Stimulated activated memory B cell treated with anti-CD40 and anti-IgM and Interleukin-4, amounts not matched to agents 10 μg/mL and 1 μg/mL and 100 μg/mL, for 72 hours (primary cell): ENCODE measurements around the gene RALGPS1.
A peak's percentile ranks its signal among the peaks of the same experiment; 100 is the strongest.

Source experiments
- ATAC-seq: fragments of 150-1000 bp; cut with Tn5 transposase; 2 replicates; pipeline ENCODE4 v1.10.0; 2021
- H3K27ac Mint-ChIP-seq: one replicate; pipeline ENCODE4 v1.8.0; 2022; ENCODE audit warnings: mild to moderate bottlenecking, mixed read lengths
- H3K27me3 Mint-ChIP-seq: one replicate; pipeline ENCODE4 v1.8.0; 2022; ENCODE audit warnings: mixed read lengths
- H3K36me3 Mint-ChIP-seq: one replicate; pipeline ENCODE4 v1.8.0; 2022; ENCODE audit warnings: mixed read lengths
- H3K4me1 Mint-ChIP-seq: one replicate; pipeline ENCODE4 v1.8.0; 2022; ENCODE audit warnings: mixed read lengths
- H3K4me3 Mint-ChIP-seq: one replicate; pipeline ENCODE4 v1.8.0; 2022; ENCODE audit warnings: mild to moderate bottlenecking, moderate library complexity, mixed read lengths
- H3K9me3 Mint-ChIP-seq: one replicate; pipeline ENCODE4 v1.8.0; 2022; ENCODE audit warnings: mixed read lengths

The RALGPS1 gene

GRCh38 chr9:127196826-127197145 lies 282.2 kb downstream of the RALGPS1 start:
- H3K27me3 Mint-ChIP-seq, result no peaks in the 10 kb centered on the region
- H3K36me3 Mint-ChIP-seq, result peaks cover 11% of the 10 kb centered on the region
- no peak for ATAC-seq
- H3K9me3 Mint-ChIP-seq, result no peaks in the 10 kb centered on the region
- H3K27ac Mint-ChIP-seq, result no peak overlapping the region
- peaks cover 12% of the 10 kb centered on the region for H3K4me1 Mint-ChIP-seq
- no peak overlapping the region for H3K4me3 Mint-ChIP-seq

- H3K27me3 Mint-ChIP-seq, result no peaks in the 10 kb centered on the region
- H3K9me3 Mint-ChIP-seq, result no peaks in the 10 kb centered on the region
- no peak overlapping the region for H3K27ac Mint-ChIP-seq
- ATAC-seq, result no peak
- H3K4me1 Mint-ChIP-seq, result peaks cover 12% of the 10 kb centered on the region
- peaks cover 11% of the 10 kb centered on the region for H3K36me3 Mint-ChIP-seq
- H3K4me3 Mint-ChIP-seq, result no peak overlapping the region
Observed at GRCh38 chr9:127197186-127197860, 282.7 kb downstream of the RALGPS1 start.

- Mint-ChIP-seq H3K4me1 (peaks cover 12% of the 10 kb centered on the region), H3K9me3 (no peaks in the 10 kb centered on the region), H3K4me3 (no peak overlapping the region), H3K27me3 (no peaks in the 10 kb centered on the region), H3K36me3 (peaks cover 11% of the 10 kb centered on the region), H3K27ac (peak overlapping the region; percentile 22)
- ATAC-seq, result no peak
Observed at GRCh38 chr9:127197861-127198430, 283.4 kb downstream of the RALGPS1 start.

GRCh38 chr9:127198587-127198986 lies 284.0 kb downstream of the RALGPS1 start:
- peak overlapping the region; percentile 22 for H3K27ac Mint-ChIP-seq
- no peaks in the 10 kb centered on the region for H3K27me3 Mint-ChIP-seq
- peaks cover 11% of the 10 kb centered on the region for H3K36me3 Mint-ChIP-seq
- no peak overlapping the region for H3K4me3 Mint-ChIP-seq
- no peaks in the 10 kb centered on the region for H3K9me3 Mint-ChIP-seq
- peaks cover 12% of the 10 kb centered on the region for H3K4me1 Mint-ChIP-seq
- no peak for ATAC-seq

GRCh38 chr9:127199001-127199791 lies 284.6 kb downstream of the RALGPS1 start:
- no peaks in the 10 kb centered on the region for H3K27me3 Mint-ChIP-seq
- peaks cover 12% of the 10 kb centered on the region for H3K4me1 Mint-ChIP-seq
- H3K36me3 Mint-ChIP-seq, result peaks cover 11% of the 10 kb centered on the region
- peak overlapping the region; percentile 22 for H3K27ac Mint-ChIP-seq
- no peaks in the 10 kb centered on the region for H3K9me3 Mint-ChIP-seq
- H3K4me3 Mint-ChIP-seq, result no peak overlapping the region
- peak; percentile 78 for ATAC-seq

GRCh38 chr9:127200106-127200862 lies 285.7 kb downstream of the RALGPS1 start:
- Mint-ChIP-seq H3K27me3 (no peaks in the 10 kb centered on the region), H3K27ac (no peak overlapping the region), H3K36me3 (peaks cover 11% of the 10 kb centered on the region), H3K4me1 (peaks cover 12% of the 10 kb centered on the region), H3K4me3 (no peak overlapping the region), H3K9me3 (no peaks in the 10 kb centered on the region)
- no peak for ATAC-seq

GRCh38 chr9:127201071-127201541 lies 286.5 kb downstream of the RALGPS1 start:
- no peak overlapping the region for H3K4me3 Mint-ChIP-seq
- peaks cover 12% of the 10 kb centered on the region for H3K4me1 Mint-ChIP-seq
- peaks cover 13% of the 10 kb centered on the region for H3K36me3 Mint-ChIP-seq
- no peak overlapping the region for H3K27ac Mint-ChIP-seq
- ATAC-seq, result no peak
- H3K9me3 Mint-ChIP-seq, result no peaks in the 10 kb centered on the region
- no peaks in the 10 kb centered on the region for H3K27me3 Mint-ChIP-seq

GRCh38 chr9:127201731-127202130 lies 287.1 kb downstream of the RALGPS1 start:
- peaks cover 7% of the 10 kb centered on the region for H3K36me3 Mint-ChIP-seq
- H3K27me3 Mint-ChIP-seq, result no peaks in the 10 kb centered on the region
- ATAC-seq, result no peak
- H3K4me3 Mint-ChIP-seq, result no peak overlapping the region
- no peaks in the 10 kb centered on the region for H3K9me3 Mint-ChIP-seq
- no peak overlapping the region for H3K27ac Mint-ChIP-seq
- peaks cover 12% of the 10 kb centered on the region for H3K4me1 Mint-ChIP-seq

GRCh38 chr9:127202461-127203169 lies 288.0 kb downstream of the RALGPS1 start:
- no peak for ATAC-seq
- H3K4me3 Mint-ChIP-seq, result no peak overlapping the region
- H3K27ac Mint-ChIP-seq, result no peak overlapping the region

GRCh38 chr9:127203681-127204327 lies 289.2 kb downstream of the RALGPS1 start:
- Mint-ChIP-seq H3K27me3 (no peaks in the 10 kb centered on the region), H3K4me1 (peaks cover 4% of the 10 kb centered on the region), H3K9me3 (no peaks in the 10 kb centered on the region), H3K4me3 (no peak overlapping the region), H3K36me3 (peaks cover 7% of the 10 kb centered on the region), H3K27ac (no peak overlapping the region)
- ATAC-seq, result no peak

More at GRCh38 chr9:127202461-127203169, 288.0 kb downstream of the RALGPS1 start:
- H3K36me3 Mint-ChIP-seq, result peaks cover 7% of the 10 kb centered on the region
- H3K9me3 Mint-ChIP-seq, result no peaks in the 10 kb centered on the region
- peaks cover 12% of the 10 kb centered on the region for H3K4me1 Mint-ChIP-seq
- no peaks in the 10 kb centered on the region for H3K27me3 Mint-ChIP-seq

- H3K27ac Mint-ChIP-seq, result no peak overlapping the region
- no peak for ATAC-seq
- H3K9me3 Mint-ChIP-seq, result no peaks in the 10 kb centered on the region
- H3K4me3 Mint-ChIP-seq, result no peak overlapping the region
- no peaks in the 10 kb centered on the region for H3K4me1 Mint-ChIP-seq
- H3K27me3 Mint-ChIP-seq, result no peaks in the 10 kb centered on the region
- peaks cover 7% of the 10 kb centered on the region for H3K36me3 Mint-ChIP-seq
Observed at GRCh38 chr9:127204771-127205470, 290.3 kb downstream of the RALGPS1 start.

GRCh38 chr9:127205952-127206351 lies 291.4 kb downstream of the RALGPS1 start:
- Mint-ChIP-seq H3K9me3 (no peaks in the 10 kb centered on the region), H3K27ac (no peak overlapping the region), H3K36me3 (peaks cover 7% of the 10 kb centered on the region), H3K27me3 (no peaks in the 10 kb centered on the region), H3K4me1 (no peaks in the 10 kb centered on the region), H3K4me3 (no peak overlapping the region)
- ATAC-seq, result no peak

GRCh38 chr9:127206666-127207065 lies 292.1 kb downstream of the RALGPS1 start:
- no peaks in the 10 kb centered on the region for H3K4me1 Mint-ChIP-seq
- H3K27me3 Mint-ChIP-seq, result no peaks in the 10 kb centered on the region
- ATAC-seq, result no peak
- peaks cover 7% of the 10 kb centered on the region for H3K36me3 Mint-ChIP-seq
- no peaks in the 10 kb centered on the region for H3K9me3 Mint-ChIP-seq
- H3K4me3 Mint-ChIP-seq, result no peak overlapping the region
- no peak overlapping the region for H3K27ac Mint-ChIP-seq
